Fibroblast of villous mesenchyme (primary cell): ENCODE data around the gene ZNF726. TPM values are rescaled to one million over a fixed set of nuclear protein-coding genes. Genes with fewer than 3 reads are reported as not detected.
"Not testable (repeated sequence)": the region's sequence is repeated elsewhere in the genome, so short reads cannot be mapped to it uniquely, and the experiment has no call there.

Experiments used
- DNase-seq: peaks from one replicate; pipeline ENCODE4 v3.0.0-alpha.2; 2010; ENCODE audit warnings: low read depth
- H3K4me3 ChIP-seq: 2 replicates; pipeline ENCODE4 v1.5.1; 2011; ENCODE audit warnings: low read depth, mild to moderate bottlenecking, low read length
- total RNA-seq: library from RNA; depleted of rRNA; stranded (reverse); fragments of >200 nt; gene quantifications from 2 replicates; pipeline ENCODE4 v1.2.3, GENCODE V29; 2012
- TF ChIP-seq, protein P1 (sequence below): IDR thresholded peaks from 2 replicates; pipeline ENCODE4 v1.5.1; 2012; ENCODE audit warnings: low read depth, mild to moderate bottlenecking, low read length; ENCODE audit not compliant: insufficient read depth

The ZNF726 gene
- total RNA-seq, 1 donor, result 4.3 TPM

GRCh38 chr19:23969630-23970029, 54.9 kb downstream of the ZNF726 start:
- TF ChIP-seq, protein P1, sequence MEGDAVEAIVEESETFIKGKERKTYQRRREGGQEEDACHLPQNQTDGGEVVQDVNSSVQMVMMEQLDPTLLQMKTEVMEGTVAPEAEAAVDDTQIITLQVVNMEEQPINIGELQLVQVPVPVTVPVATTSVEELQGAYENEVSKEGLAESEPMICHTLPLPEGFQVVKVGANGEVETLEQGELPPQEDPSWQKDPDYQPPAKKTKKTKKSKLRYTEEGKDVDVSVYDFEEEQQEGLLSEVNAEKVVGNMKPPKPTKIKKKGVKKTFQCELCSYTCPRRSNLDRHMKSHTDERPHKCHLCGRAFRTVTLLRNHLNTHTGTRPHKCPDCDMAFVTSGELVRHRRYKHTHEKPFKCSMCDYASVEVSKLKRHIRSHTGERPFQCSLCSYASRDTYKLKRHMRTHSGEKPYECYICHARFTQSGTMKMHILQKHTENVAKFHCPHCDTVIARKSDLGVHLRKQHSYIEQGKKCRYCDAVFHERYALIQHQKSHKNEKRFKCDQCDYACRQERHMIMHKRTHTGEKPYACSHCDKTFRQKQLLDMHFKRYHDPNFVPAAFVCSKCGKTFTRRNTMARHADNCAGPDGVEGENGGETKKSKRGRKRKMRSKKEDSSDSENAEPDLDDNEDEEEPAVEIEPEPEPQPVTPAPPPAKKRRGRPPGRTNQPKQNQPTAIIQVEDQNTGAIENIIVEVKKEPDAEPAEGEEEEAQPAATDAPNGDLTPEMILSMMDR, result no peak
- H3K4me3 ChIP-seq, result no peak overlapping the region
- no peak for DNase-seq

GRCh38 chr19:23971598-23971997, 56.9 kb downstream of the ZNF726 start:
- DNase-seq, result no peak
- TF ChIP-seq, protein P1, result no peak
- H3K4me3 ChIP-seq, result peak overlapping the region; percentile 12

GRCh38 chr19:23972161-23972560, 57.5 kb downstream of the ZNF726 start:
- no peak overlapping the region for H3K4me3 ChIP-seq
- TF ChIP-seq, protein P1, result no peak
- no peak for DNase-seq

DNA sequence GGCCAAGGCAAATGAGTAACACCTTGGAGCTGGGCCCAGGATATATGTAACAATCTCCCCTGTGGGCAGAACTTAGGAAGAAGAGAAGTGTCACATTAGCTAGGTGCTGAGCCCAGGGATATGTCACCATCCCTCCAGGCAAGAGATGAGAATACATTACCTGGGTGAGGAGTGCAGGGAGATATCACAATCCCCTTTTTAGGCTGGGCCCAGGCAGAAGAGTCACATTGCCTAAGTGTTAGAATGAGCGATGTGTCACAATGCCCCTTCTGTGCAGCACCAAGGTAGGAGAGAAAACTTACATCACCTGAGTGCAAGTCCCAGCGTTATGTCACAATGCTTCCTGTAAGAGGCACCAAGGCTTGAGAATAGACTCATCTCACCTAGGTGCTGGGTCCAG, 60.3 kb downstream of the ZNF726 start:
- TF ChIP-seq, protein P1, result no peak
- no peak overlapping the region for H3K4me3 ChIP-seq
- no peak for DNase-seq

GRCh38 chr19:23976631-23977030, 61.9 kb downstream of the ZNF726 start:
- not testable (repeated sequence) for H3K4me3 ChIP-seq, DNase-seq

DNA sequence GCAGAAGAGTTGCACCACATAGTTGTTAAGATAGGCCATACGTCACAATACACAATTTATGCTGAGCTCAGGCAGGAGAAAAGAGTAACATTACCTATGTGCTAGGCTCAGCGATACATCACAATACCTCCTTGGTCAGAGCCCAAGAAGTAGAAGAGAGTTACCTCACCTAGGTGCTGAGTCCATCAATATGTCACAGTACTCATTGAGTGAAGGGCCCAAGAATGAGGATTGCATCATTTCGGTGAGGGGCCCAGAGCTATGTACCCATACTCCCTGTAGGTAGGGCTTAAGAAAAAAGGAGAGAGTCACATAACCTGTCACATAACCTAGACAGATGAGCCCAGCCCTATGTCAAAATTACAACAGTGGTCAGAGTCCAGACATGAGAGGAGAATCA, 62.6 kb downstream of the ZNF726 start:
- not testable (repeated sequence) for DNase-seq, H3K4me3 ChIP-seq

DNA sequence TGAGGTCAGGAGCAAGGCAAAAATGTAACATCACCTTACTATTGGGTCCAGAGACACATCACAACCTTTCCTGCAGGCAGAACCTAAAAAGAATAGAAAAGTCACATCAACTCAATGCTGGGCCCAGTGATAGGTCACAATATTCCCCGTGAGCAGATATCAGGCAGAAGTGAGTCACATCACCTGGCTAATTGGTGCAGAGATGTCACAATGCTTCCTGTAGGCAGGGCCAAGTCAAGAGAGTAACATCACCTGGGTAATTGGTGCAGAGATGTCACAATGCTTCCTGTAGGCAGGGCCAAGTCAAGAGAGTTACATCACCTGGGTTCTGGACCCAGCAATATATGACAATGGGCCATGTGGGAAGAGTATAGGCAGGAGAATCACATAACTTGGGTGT, 63.4 kb downstream of the ZNF726 start:
- DNase-seq, result no peak
- TF ChIP-seq, protein P1, result no peak
- no peak overlapping the region for H3K4me3 ChIP-seq

DNA sequence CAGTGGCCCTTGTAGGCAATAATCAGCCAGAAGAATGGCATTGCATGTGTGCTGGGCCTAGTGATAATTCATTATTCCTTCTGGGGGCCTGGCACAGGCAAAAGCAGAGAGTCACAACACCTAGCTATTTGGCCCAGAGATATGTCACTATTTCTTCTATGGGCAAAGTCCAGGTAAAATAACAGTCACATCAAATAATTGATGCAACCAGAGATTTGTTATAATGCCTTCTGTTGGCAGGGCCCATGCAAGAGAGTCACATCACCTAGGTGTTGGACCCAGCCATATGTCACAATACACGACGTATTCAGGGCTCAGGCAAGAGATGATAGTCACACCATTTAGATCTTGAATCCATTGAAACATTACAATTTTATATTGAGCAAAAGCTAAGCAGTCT, 66.1 kb downstream of the ZNF726 start:
- no peak overlapping the region for H3K4me3 ChIP-seq
- TF ChIP-seq, protein P1, result no peak
- no peak for DNase-seq
